Stomach smooth muscle (tissue), 2 donors: Measurements from ENCODE around the gene ERF.

ENCODE experiments used
- H3K27ac ChIP-seq: one replicate; pipeline ENCODE4 v1.7.0; 2013; ENCODE audit warnings: mild to moderate bottlenecking, low read length, inconsistent platforms
- H3K27me3 ChIP-seq, 2 donors: one replicate each; pipeline ENCODE4 v1.7.0; 2013; ENCODE audit warnings: low read length in 2 of 2; ENCODE audit not compliant: insufficient read depth in 2 of 2, control insufficient read depth in 1 of 2
- H3K36me3 ChIP-seq, 2 donors: one replicate each; pipeline ENCODE4 v1.7.0; 2013; ENCODE audit warnings: low read length in 2 of 2; ENCODE audit not compliant: control insufficient read depth in 2 of 2, insufficient read depth in 2 of 2
- H3K4me1 ChIP-seq: one replicate; pipeline ENCODE4 v1.7.0; 2013; ENCODE audit warnings: low read length; ENCODE audit not compliant: control insufficient read depth, insufficient read depth
- H3K4me3 ChIP-seq, 2 donors: one replicate each; pipeline ENCODE4 v1.7.0; 2013; ENCODE audit warnings: low read length in 2 of 2
- H3K9ac ChIP-seq, 2 donors: one replicate each; pipeline ENCODE4 v1.7.0; 2013; ENCODE audit warnings: low read length in 2 of 2, mild to moderate bottlenecking in 1 of 2
- H3K9me3 ChIP-seq, 2 donors: one replicate each; pipeline ENCODE4 v1.7.0; 2013; ENCODE audit warnings: low read length in 2 of 2; ENCODE audit not compliant: control insufficient read depth in 2 of 2
- donor health status: healthy.
- donor health status: Pancreatic carcinoma.

Gene ERF

GRCh38 chr19:42254850-42255765 lies at the start of gene ERF:
ERF (minus strand) TSS chr19:42255128; CDS start chr19:42254999, 129 bp downstream.
- Histone ChIP-seq H3K27ac (peak within 1 kb of the TSS; percentile 98), H3K9ac (peak within 1 kb of the TSS; percentile 98 to 99), H3K4me3 (peak within 1 kb of the TSS; percentile 90 to 91), H3K27me3 (no peaks in the 10 kb centered on the region), H3K9me3 (no peaks in the 10 kb centered on the region), H3K36me3 (no peaks in the 10 kb centered on the region), H3K4me1 (peaks cover 44% of the 10 kb centered on the region)

GRCh38 chr19:42303876-42304275 lies 48.9 kb upstream of the ERF start:
- H3K36me3 ChIP-seq, result no peaks in the 10 kb centered on the region

GRCh38 chr19:42303101-42303464 lies 48.2 kb upstream of the ERF start:
- Histone ChIP-seq H3K36me3 (no peaks in the 10 kb centered on the region), H3K27ac (no peak overlapping the region), H3K27me3 (no peaks in the 10 kb centered on the region), H3K4me1 (peaks cover 18% of the 10 kb centered on the region), H3K9me3 (no peaks in the 10 kb centered on the region), H3K9ac (no peak overlapping the region), H3K4me3 (peak overlapping the region; percentile 62 to 82)

More at GRCh38 chr19:42303876-42304275, 48.9 kb upstream of the ERF start:
- Histone ChIP-seq H3K4me1 (peaks cover 18% of the 10 kb centered on the region), H3K9ac (no peak overlapping the region), H3K4me3 (no peak overlapping the region), H3K9me3 (no peaks in the 10 kb centered on the region), H3K27me3 (no peaks in the 10 kb centered on the region), H3K27ac (no peak overlapping the region)

- H3K9me3 ChIP-seq, result no peaks in the 10 kb centered on the region
- no peak within 1 kb of the TSS for H3K27ac ChIP-seq
- H3K27me3 ChIP-seq, result no peaks in the 10 kb centered on the region
- no peaks in the 10 kb centered on the region for H3K36me3 ChIP-seq
- H3K4me3 ChIP-seq, result peak within 1 kb of the TSS; percentile 62 to 82
- H3K9ac ChIP-seq, result peak within 1 kb of the TSS; percentile 54 to 58
- peaks cover 18% of the 10 kb centered on the region for H3K4me1 ChIP-seq
Measured at GRCh38 chr19:42301646-42302203, 46.8 kb upstream of the ERF start, which contains the start of gene PRR19. PRR19 (plus strand) TSS chr19:42302132; CDS start chr19:42309585, 7,453 bp downstream.

DNA sequence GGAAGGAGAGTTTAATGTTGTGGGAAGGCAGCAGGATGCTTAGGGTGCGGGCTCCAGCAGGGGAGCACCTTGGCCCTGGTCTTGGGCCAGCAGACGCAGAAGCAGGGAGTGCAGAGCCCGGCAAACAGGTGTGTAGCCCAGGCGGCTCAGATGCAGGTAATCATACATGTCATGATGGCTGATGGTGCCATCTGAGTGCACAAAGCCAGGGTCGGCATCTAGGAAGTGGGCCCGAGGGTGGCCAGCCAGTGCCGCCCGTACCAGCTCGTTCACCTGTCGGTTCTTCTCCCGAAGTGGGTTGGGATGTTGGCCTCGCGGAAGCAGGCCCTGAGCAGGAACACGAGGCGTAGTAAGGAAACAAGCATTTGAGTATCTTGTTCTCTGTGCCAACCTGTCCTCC lies 42.1 kb upstream of the ERF start:
- no peak overlapping the region for H3K9ac ChIP-seq
- peaks cover 5 to 7% of the 10 kb centered on the region in 2 donors for H3K36me3 ChIP-seq
- H3K9me3 ChIP-seq, result no peaks in the 10 kb centered on the region
- H3K27ac ChIP-seq, result no peak overlapping the region
- H3K27me3 ChIP-seq, result no peaks in the 10 kb centered on the region
- peaks cover 6% of the 10 kb centered on the region for H3K4me1 ChIP-seq
- no peak overlapping the region for H3K4me3 ChIP-seq

DNA sequence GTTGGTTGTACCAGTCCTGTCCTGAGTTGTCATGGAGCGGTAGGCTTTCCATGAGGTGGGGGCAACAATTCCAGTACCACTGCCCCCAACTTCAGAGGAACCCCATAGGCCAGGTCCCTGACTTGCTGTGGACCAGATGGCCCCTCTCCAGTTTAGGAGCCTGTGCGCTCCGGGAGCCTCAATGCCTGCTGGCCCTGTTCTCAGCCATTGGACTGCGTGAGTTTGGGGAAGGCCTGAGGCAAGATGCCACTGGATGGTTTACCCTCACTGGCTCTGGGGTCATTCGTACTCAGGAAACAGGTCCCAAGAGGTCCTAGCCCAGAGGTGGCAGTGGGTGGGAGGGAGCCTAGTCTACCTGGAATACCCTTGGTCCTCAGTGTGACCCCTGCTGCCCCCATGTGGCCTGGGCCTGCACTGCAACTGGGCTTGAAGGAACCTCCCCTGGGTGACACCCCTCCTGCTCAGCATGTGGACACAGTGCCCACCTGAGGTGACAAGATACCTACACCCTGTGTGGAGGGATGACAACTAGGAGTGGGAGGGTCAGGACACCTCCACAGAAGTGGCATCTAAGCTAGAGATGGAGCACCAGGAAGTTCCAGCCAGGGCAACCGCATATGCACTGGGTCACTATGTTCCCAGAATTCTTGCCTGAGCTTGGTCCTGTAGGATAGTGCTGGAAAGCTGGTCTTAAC lies 41.0 kb upstream of the ERF start:
- Histone ChIP-seq H3K4me1 (peaks cover 3% of the 10 kb centered on the region), H3K36me3 (peaks cover 5 to 7% of the 10 kb centered on the region in 2 donors)

DNA sequence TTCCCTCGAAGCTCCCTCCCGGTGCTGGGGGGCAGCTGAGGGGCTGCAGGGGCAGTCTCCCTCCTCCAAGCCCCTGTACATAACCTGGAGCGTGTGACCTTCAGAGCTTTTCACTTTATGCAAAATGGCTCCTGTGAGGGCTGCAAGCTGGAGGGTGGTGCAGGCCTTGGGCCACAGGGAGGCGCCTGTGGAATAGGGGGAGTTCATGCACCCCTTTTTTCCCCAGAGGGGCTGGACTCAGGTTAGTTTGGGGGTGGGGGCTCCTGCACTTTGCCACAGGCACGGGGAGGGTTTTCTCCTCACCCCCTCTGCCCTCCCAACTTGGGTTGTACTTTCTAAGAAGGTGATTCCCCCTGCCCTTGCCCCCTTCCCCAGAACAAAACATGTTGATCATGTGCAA lies 40.4 kb upstream of the ERF start:
- Histone ChIP-seq H3K4me1 (peaks cover 3% of the 10 kb centered on the region), H3K4me3 (no peak overlapping the region), H3K36me3 (peaks cover 6 to 7% of the 10 kb centered on the region in 2 donors), H3K27ac (no peak overlapping the region), H3K9me3 (no peaks in the 10 kb centered on the region), H3K27me3 (no peaks in the 10 kb centered on the region), H3K9ac (no peak overlapping the region)

More for the DNA sequence above, 41.0 kb upstream of the ERF start:
- H3K27ac ChIP-seq, result no peak overlapping the region
- no peak overlapping the region for H3K9ac ChIP-seq
- H3K4me3 ChIP-seq, result no peak overlapping the region
- no peaks in the 10 kb centered on the region for H3K27me3 ChIP-seq
- no peaks in the 10 kb centered on the region for H3K9me3 ChIP-seq

- Histone ChIP-seq H3K27ac (no peak overlapping the region), H3K27me3 (no peaks in the 10 kb centered on the region), H3K4me3 (no peak overlapping the region), H3K36me3 (peaks cover 10 to 14% of the 10 kb centered on the region in 2 donors), H3K9ac (no peak overlapping the region), H3K9me3 (no peaks in the 10 kb centered on the region), H3K4me1 (peaks cover 3% of the 10 kb centered on the region)
Measured at GRCh38 chr19:42294471-42295137, 39.7 kb upstream of the ERF start.

DNA sequence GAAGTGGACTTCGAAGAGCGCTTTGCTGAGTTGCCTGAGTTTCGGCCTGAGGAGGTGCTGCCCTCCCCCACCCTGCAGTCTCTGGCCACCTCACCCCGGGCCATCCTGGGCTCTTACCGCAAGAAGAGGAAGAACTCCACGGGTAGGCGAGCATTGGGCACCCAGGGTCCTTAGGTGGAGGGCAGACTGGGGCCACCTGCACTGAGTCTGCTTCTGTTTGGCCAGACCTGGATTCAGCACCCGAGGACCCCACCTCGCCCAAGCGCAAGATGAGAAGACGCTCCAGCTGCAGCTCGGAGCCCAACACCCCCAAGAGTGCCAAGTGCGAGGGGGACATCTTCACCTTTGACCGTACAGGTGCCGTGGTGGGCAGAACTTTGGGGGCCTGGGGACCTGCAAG lies 39.0 kb upstream of the ERF start:
- Histone ChIP-seq H3K27ac (no peak overlapping the region), H3K36me3 (peaks cover 15 to 20% of the 10 kb centered on the region in 2 donors), H3K27me3 (no peaks in the 10 kb centered on the region), H3K9me3 (no peaks in the 10 kb centered on the region), H3K9ac (no peak overlapping the region), H3K4me1 (peaks cover 3% of the 10 kb centered on the region), H3K4me3 (no peak overlapping the region)

- Histone ChIP-seq H3K27me3 (no peaks in the 10 kb centered on the region), H3K36me3 (peaks cover 19 to 24% of the 10 kb centered on the region in 2 donors), H3K9me3 (no peaks in the 10 kb centered on the region), H3K9ac (no peak overlapping the region), H3K27ac (no peak overlapping the region), H3K4me3 (no peak overlapping the region), H3K4me1 (peaks cover 3% of the 10 kb centered on the region)
Measured at GRCh38 chr19:42293540-42293939, 38.6 kb upstream of the ERF start.
